ENCODE data around the gene GNB4. TPM values are rescaled to one million over a fixed set of nuclear protein-coding genes. Genes with fewer than 3 reads are reported as not detected.
A peak's percentile ranks its signal among the peaks of the same experiment; 100 is the strongest.

Gene GNB4
- total and polyA plus RNA-seq, 2 of the 8 experiments (the other 6 are each of a cell fraction or from before 2014, with no cell fraction given) = 13.4 to 29.2 TPM

DNA sequence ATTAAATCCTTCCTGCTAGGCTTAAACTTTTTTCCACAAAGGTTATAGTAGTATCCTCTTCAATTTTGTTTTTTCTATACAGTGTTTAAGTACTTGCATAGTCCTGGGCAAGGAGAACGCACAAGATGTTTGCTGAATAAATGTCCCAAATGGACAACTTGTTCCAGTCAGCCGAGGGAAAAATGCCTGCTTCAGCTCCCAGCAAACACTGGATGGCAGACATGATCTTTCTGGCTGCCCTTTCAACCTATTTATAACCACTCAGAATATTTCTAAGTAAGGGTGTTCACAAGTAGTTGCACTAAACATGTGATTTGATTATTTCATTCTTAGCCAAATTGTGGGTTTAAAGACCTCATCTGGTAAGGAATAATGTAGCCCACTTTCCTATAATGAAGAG lies 29.8 kb downstream of the GNB4 start:
- Histone ChIP-seq H2BK12ac (ENCODE audit: low read depth, low read length) (no peak overlapping the region), H3K79me2 (ENCODE audit: control insufficient read depth in 1 of 2, insufficient read depth in 2 of 2, low read length in 2 of 2) (no peaks in the 10 kb centered on the region), H4K8ac (ENCODE audit: extremely low read depth, insufficient read depth, low read length) (no peak overlapping the region), H3K27ac (ENCODE audit: low read depth, low read length) (no peak overlapping the region), H2AFZ (ENCODE audit: low read length) (no peak overlapping the region), H3K4me2 (ENCODE audit: insufficient read depth in 1 of 2, low read depth in 2 of 2, low read length in 2 of 2) (no peak overlapping the region), H2BK5ac (ENCODE audit: low read depth, low read length) (no peak overlapping the region), H3K79me1 (ENCODE audit: low read depth, low read length) (no peaks in the 10 kb centered on the region), H4K91ac (replicated peaks; ENCODE audit: insufficient read length, low read length) (no peak overlapping the region), H3K23me2 (ENCODE audit: low read depth, low read length) (no peaks in the 10 kb centered on the region), H3K36me3 (ENCODE audit: control insufficient read depth in 2 of 4, insufficient read depth in 4 of 4, low read length in 3 of 4) (peaks cover 0 to 4% (median under 1%) of the 10 kb centered on the region in 4 experiments; a peak in 1 of 8 replicates), H3K23ac (ENCODE audit: insufficient read length) (no peak overlapping the region), H3K4ac (replicated peaks; ENCODE audit: insufficient read length, low read depth, low read length) (no peak overlapping the region), H2BK120ac (replicated peaks; ENCODE audit: low read depth, low read length) (no peak overlapping the region), H4K5ac (ENCODE audit: insufficient read length, low read depth, low read length) (no peak overlapping the region), H3K4me3 (ENCODE audit: extremely low read depth in 1 of 4, insufficient read depth in 2 of 4, low read depth in 3 of 4, low read length in 4 of 4) (no peak overlapping the region), H3K27me3 (replicated peaks in 1 of 4; ENCODE audit: control insufficient read depth in 3 of 4, extremely low read depth in 1 of 4, insufficient read depth in 3 of 4, low read length in 3 of 4) (no peaks in the 10 kb centered on the region), H3K14ac (ENCODE audit: insufficient read length) (no peak overlapping the region), H3K9me3 (ENCODE audit: insufficient read depth in 2 of 2, low read depth in 1 of 2, low read length in 1 of 2) (no peaks in the 10 kb centered on the region), H3K18ac (ENCODE audit: extremely low read depth, low read length) (no peak overlapping the region), H3K56ac (replicated peaks; ENCODE audit: insufficient read length, low read depth, low read length) (no peak overlapping the region), H3K4me1 (replicated peaks in 1 of 4; ENCODE audit: control insufficient read depth in 3 of 4, insufficient read depth in 4 of 4, low read length in 3 of 4) (no peaks in the 10 kb centered on the region), H2BK20ac (ENCODE audit: low read length) (no peak overlapping the region), H3K9ac (replicated peaks in 1 of 4; ENCODE audit: extremely low read depth in 1 of 4, low read depth in 3 of 4, low read length in 3 of 4) (no peak overlapping the region), H2BK15ac (ENCODE audit: low read length) (no peak overlapping the region), H4K20me1 (replicated peaks in 1 of 2; ENCODE audit: control insufficient read depth in 1 of 2, insufficient read depth in 2 of 2, low read length in 2 of 2) (no peaks in the 10 kb centered on the region), H2AK5ac (ENCODE audit: low read depth, low read length) (no peak overlapping the region)
- no peak for DNase-seq (ENCODE audit: low read depth in 1 of 2, low spot score in 2 of 2)
- FAIRE-seq = no peak
- 85% methylated on average over 2 of the region's 2 CpGs; no CpG with 5 or more reads in 1 of the 2 experiments for WGBS, 2 experiments (ENCODE audit: extremely low coverage in 1 of 2, insufficient coverage in 1 of 2, insufficient read length in 1 of 2, insufficient replicate concordance in 2 of 2, low coverage in 1 of 2, low lambda C conversion rate in 2 of 2, missing lambda C conversion rate in 1 of 2)
- TF ChIP-seq CREB1 (IDR thresholded peaks at IDR 0.05) = no peak
- TF ChIP-seq RAD21 (IDR thresholded peaks at IDR 0.05 in 1 of 2, conservative IDR thresholded peaks at IDR 0.05 in 1 of 2; ENCODE audit: low read depth in 2 of 2, low read length in 2 of 2) = peak; percentile 73 to 77
- no peak for TF ChIP-seq TEAD4 (IDR thresholded peaks at IDR 0.05; ENCODE audit: low read depth, low read length)
- TF ChIP-seq SUZ12 (IDR thresholded peaks at IDR 0.05; ENCODE audit: low read length) = no peak
- no peak for TF ChIP-seq SRF (IDR thresholded peaks at IDR 0.05; ENCODE audit: low read depth, low read length)
- peak; percentile 40 to 48 (median 43); a peak in 3 of 4 replicates for TF ChIP-seq CTCF (IDR thresholded peaks at IDR 0.05; ENCODE audit: control extremely low read depth in 1 of 3, insufficient read depth in 1 of 3, low read depth in 1 of 3, low read length in 3 of 3)
- CTCF ChIA-PET (ENCODE audit: partially characterized antibody) = interaction anchor here (0.6 to 1.4 kb wide), 14 partner anchors 9 to 145 kb away, joined by 3 to 7 read pairs (median 4); partner anchors contain the start of gene ACTL6A
- POLR2A ChIA-PET (ENCODE audit: partially characterized antibody) = interaction anchor here (2.6 kb wide), 1 partner anchor 142 kb away, joined by 7 read pairs; the partner anchor contains the start of gene ACTL6A

Data from H1 (cell line).